ENCODE data around the gene NFX1.
"Not testable (repeated sequence)": the region's sequence is repeated elsewhere in the genome, so short reads cannot be mapped to it uniquely, and the experiment has no call there.

The NFX1 gene

GRCh38 chr9:33309903-33310302 is 19.6 kb downstream of the NFX1 start:
- no peak for TF ChIP-seq POLR2A (IDR thresholded peaks at IDR 0.05; ENCODE audit: low read depth, low read length)
- FAIRE-seq (no peak), DNase-seq (ENCODE audit: insufficient read length, low spot score) (no peak)

- DNase-seq (ENCODE audit: insufficient read length, low spot score) (no peak), FAIRE-seq (no peak)
- TF ChIP-seq POLR2A (IDR thresholded peaks at IDR 0.05; ENCODE audit: low read depth, low read length), result no peak
These were observed 20.4 kb downstream of the NFX1 start for GRCh38 chr9:33310748-33311147.

- no peak for DNase-seq (ENCODE audit: insufficient read length, low spot score)
- TF ChIP-seq POLR2A (IDR thresholded peaks at IDR 0.05; ENCODE audit: low read depth, low read length), result no peak
- no peak for FAIRE-seq
These were observed 21.6 kb downstream of the NFX1 start for GRCh38 chr9:33311953-33312352.

- no peak for DNase-seq (ENCODE audit: insufficient read length, low spot score)
- no peak for FAIRE-seq
- no peak for TF ChIP-seq POLR2A (IDR thresholded peaks at IDR 0.05; ENCODE audit: low read depth, low read length)
These were observed 25.1 kb downstream of the NFX1 start for GRCh38 chr9:33315371-33315770.

- not testable (repeated sequence) for FAIRE-seq; DNase-seq (ENCODE audit: insufficient read length, low spot score)
These were observed 26.8 kb downstream of the NFX1 start for GRCh38 chr9:33317136-33317535.

GRCh38 chr9:33318225-33318624 is 27.9 kb downstream of the NFX1 start:
- DNase-seq (ENCODE audit: insufficient read length, low spot score) (no peak), FAIRE-seq (no peak)
- TF ChIP-seq POLR2A (IDR thresholded peaks at IDR 0.05; ENCODE audit: low read depth, low read length), result no peak

- DNase-seq (ENCODE audit: insufficient read length, low spot score) (no peak), FAIRE-seq (no peak)
- no peak for TF ChIP-seq POLR2A (IDR thresholded peaks at IDR 0.05; ENCODE audit: low read depth, low read length)
These were observed 28.5 kb downstream of the NFX1 start for GRCh38 chr9:33318781-33319180.

- no peak for TF ChIP-seq POLR2A (IDR thresholded peaks at IDR 0.05; ENCODE audit: low read depth, low read length)
- FAIRE-seq (no peak), DNase-seq (ENCODE audit: insufficient read length, low spot score) (no peak)
These were observed 29.9 kb downstream of the NFX1 start for GRCh38 chr9:33320230-33320567.

- DNase-seq (ENCODE audit: insufficient read length, low spot score), result peak; percentile 12
- FAIRE-seq, result peak; percentile 93
- no peak for TF ChIP-seq POLR2A (IDR thresholded peaks at IDR 0.05; ENCODE audit: low read depth, low read length)
These were observed 30.4 kb downstream of the NFX1 start for GRCh38 chr9:33320568-33321261.

GRCh38 chr9:33329117-33329563 is 38.8 kb downstream of the NFX1 start:
- TF ChIP-seq POLR2A (IDR thresholded peaks at IDR 0.05; ENCODE audit: low read depth, low read length), result no peak
- FAIRE-seq, result peak; percentile 94

GRCh38 chr9:33329979-33330378 is 39.7 kb downstream of the NFX1 start:
- no peak for TF ChIP-seq POLR2A (IDR thresholded peaks at IDR 0.05; ENCODE audit: low read depth, low read length)
- DNase-seq (ENCODE audit: insufficient read length, low spot score) (peak; percentile 10), FAIRE-seq (peak; percentile 88)

More at GRCh38 chr9:33329117-33329563, 38.8 kb downstream of the NFX1 start:
- DNase-seq (ENCODE audit: insufficient read length, low spot score), result peak; percentile 35

GRCh38 chr9:33331377-33331891 is 41.1 kb downstream of the NFX1 start:
- DNase-seq (ENCODE audit: insufficient read length, low spot score) (no peak), FAIRE-seq (no peak)
- no peak for TF ChIP-seq POLR2A (IDR thresholded peaks at IDR 0.05; ENCODE audit: low read depth, low read length)

- no peak for TF ChIP-seq POLR2A (IDR thresholded peaks at IDR 0.05; ENCODE audit: low read depth, low read length)
- FAIRE-seq, result no peak
These were observed 41.7 kb downstream of the NFX1 start for GRCh38 chr9:33332011-33332410.

GRCh38 chr9:33332956-33333355 is 42.6 kb downstream of the NFX1 start:
- DNase-seq (ENCODE audit: insufficient read length, low spot score); FAIRE-seq: not testable (repeated sequence)

More at GRCh38 chr9:33332011-33332410, 41.7 kb downstream of the NFX1 start:
- DNase-seq (ENCODE audit: insufficient read length, low spot score), result no peak

GRCh38 chr9:33340186-33340585 is 49.9 kb downstream of the NFX1 start:
- DNase-seq (ENCODE audit: insufficient read length, low spot score) (no peak), FAIRE-seq (no peak)
- TF ChIP-seq POLR2A (IDR thresholded peaks at IDR 0.05; ENCODE audit: low read depth, low read length), result no peak

Data from H54 (cell line).